GM18909 (cell line): ENCODE data around the gene FN1.

Experiments used
- ATAC-seq: cut with Tn5 transposase; IDR thresholded peaks from one replicate; pipeline ENCODE4 v1.9.1; 2021; ENCODE audit warnings: mild to moderate bottlenecking; ENCODE audit not compliant: unreplicated experiment, poor library complexity

The FN1 gene

DNA sequence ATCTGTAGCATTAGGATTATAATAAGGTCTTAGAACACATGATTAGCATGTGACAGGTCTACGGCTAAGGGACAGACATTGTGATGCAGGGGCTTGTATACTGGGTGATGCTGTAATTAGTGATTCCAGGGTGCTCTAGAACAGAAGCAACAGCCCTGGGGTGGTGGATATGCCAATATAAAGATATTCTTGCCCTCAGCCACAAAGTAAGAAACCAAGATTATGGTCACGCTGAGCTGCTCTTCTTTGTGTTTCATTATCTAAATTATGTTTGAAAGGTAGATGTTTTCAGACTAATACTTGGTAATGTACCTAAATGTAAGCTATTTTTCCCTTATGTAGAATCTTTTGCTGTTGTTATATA is 45.3 kb downstream of the FN1 start:
- no peak for ATAC-seq

DNA sequence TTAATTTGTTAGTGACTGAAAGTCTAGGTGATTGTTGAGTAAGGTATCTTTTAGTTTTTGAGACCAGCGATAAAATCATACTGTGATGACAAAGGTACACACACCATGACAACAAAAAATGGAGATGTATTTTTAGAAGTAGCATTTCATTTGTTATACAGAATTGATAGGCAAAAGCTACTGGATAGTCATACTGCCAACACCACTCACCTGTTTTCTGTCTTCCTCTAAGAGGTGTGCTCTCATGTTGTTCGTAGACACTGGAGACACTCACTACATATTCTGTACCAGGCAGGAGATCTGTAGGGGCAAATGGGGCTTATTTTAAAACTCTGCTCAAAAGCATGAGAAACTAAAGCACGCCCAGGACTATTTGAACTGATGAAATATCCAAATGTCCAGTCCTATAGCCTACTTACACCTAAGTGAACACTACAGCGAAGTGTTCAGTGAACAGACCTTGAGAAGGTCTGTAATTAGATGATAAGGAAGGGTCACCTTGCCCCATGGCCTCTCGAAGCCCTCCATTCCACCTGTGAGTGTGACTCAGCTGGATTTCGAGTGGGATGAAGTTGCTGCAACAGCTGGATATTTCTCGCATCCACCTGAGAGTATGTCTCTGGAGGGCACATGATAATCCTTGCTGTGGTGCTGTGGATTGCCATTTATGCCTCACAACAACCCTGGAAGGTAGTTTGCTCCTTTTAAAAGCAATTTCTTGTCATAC is 47.7 kb downstream of the FN1 start:
- no peak for ATAC-seq

DNA sequence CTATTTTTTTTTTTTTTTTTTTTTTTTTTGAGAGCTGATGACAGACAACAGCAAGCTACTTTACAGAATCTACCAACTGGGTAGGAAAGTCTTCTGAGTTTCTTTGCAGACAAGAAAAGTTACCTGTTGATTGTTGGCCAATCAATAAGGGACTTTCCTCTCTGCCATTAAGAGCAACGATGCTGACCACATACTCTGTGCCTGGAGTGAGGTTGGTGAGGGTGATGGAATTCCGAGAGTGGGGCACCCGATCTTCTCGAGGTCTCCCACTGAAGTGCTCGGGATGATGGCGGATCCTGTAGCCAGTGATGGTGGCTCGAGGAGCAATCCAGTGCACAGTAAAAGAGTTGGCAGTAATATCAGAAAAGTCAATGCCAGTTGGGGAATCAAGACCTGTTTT is 49.3 kb downstream of the FN1 start:
- ATAC-seq, result no peak

DNA sequence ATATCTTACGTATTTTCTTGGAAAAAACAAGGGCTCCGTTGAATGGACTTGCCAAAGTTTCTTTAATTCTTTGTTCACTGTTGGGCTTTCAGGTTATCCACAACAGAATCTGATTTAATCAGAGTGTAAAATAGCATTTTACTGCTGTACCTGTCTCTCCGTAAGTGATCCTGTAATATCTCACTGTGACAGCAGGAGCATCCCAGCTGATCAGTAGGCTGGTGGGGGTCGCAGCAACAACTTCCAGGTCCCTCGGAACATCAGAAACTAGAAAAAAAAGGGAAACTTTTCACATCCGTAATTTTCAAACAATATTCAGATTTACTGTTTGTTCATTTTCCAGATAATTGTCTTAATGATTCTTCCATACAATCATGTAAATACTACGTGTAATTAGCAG is 51.2 kb downstream of the FN1 start:
- ATAC-seq, result no peak

DNA sequence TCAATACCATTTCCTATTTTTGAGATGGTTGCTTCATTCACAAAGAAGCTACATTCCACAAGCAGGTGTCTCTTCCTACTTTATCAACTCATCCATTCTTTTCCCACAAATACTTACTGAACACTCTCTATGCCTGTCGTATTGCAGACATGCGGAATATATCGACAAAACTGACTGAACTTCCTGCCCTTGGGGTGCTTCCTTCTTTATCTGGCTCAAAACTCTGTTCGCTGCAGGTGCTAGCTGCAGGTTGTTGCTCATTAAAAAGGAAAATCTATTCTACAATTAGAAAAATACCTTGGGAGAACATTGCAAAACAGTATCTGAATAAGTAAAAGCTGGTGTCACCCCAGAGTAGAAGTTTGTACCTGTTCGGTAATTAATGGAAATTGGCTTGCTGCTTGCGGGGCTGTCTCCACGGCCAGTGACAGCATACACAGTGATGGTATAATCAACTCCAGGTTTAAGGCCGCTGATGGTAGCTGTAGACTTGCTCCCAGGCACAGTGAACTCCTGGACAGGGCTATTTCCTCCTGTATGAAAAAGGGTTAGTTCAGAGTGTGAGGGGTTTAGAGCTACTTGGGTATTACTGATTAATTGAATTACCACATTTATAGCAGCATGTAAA is 52.1 kb downstream of the FN1 start:
- no peak for ATAC-seq

DNA sequence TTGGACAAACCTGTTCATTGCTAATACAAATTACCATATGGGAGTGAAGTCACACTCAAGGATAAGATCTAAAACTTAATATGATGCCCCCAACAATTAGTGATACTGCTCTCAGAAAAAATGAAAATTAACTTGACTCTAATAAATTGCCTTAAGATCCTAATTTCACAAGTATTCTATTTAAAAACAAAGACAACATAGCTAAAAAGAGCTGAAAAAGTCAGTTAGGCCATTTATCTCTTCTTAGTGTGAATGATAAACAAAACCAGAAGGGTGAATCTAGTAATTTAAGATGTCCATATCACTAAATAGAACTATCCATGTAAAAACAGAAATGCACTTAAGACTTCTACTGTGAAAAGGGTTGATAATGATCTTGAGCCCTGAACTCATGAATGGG is 53.4 kb downstream of the FN1 start:
- ATAC-seq, result no peak

DNA sequence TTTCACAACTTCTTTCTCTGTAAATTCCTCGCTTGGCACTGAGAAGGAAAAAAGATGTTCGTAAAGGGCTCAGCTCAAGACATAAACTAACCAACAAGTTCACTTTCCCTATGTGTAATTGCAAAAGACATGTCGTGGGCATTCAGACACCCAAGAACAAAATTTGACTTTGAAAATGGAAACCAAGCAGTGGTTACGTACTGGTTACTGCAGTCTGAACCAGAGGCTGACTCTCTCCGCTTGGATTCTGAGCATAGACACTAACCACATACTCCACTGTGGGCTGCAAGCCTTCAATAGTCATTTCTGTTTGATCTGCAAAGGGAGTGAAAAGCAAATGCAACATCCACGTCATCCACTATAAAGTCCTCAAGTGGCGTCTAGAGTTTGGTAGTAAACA is 53.9 kb downstream of the FN1 start:
- ATAC-seq, result no peak

DNA sequence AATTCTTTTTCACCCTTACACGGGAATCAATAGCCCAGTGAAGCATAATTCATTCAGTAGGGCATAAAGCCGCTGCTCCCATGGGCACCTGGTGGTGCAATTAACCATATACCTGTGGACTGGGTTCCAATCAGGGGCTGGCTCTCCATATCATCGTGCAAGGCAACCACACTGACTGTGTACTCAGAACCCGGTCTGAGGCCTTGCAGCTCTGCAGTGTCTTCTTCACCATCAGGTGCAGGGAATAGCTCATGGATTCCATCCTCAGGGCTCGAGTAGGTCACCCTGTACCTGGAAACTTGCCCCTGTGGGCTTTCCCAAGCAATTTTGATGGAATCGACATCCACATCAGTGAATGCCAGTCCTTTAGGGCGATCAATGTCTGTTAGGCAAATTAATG is 55.2 kb downstream of the FN1 start:
- no peak for ATAC-seq

DNA sequence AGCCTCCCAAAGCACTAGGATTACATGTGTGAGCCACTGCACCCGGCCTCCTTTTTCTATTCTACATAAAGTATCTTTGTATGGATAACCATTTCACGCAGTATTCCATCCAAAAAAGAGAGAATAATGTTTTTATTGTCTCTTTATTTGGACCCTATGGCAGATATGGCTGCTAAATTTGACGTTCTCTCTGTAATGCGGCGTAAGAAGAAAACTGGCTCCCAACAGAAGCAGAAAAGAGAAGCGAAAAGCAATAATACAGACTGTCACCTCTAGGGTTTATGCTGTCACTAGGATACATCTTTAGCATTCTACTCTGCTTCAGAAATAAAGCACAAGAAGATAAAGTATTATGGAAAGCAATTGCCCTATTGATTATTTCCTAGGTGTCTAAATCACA is 55.9 kb downstream of the FN1 start:
- no peak for ATAC-seq

DNA sequence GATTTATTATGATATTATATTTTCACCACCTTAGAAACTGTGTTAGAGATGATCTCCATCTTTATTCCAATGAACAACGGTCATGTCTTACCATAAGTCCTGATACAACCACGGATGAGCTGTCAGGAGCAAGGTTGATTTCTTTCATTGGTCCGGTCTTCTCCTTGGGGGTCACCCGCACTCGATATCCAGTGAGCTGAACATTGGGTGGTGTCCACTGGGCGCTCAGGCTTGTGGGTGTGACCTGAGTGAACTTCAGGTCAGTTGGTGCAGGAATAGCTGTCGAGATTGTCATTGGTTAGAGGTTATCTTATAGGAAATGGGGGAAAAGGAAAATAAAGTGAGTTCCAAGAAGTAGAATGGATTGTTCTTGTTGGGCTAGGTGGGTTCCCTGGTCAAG is 56.8 kb downstream of the FN1 start:
- ATAC-seq, result no peak

DNA sequence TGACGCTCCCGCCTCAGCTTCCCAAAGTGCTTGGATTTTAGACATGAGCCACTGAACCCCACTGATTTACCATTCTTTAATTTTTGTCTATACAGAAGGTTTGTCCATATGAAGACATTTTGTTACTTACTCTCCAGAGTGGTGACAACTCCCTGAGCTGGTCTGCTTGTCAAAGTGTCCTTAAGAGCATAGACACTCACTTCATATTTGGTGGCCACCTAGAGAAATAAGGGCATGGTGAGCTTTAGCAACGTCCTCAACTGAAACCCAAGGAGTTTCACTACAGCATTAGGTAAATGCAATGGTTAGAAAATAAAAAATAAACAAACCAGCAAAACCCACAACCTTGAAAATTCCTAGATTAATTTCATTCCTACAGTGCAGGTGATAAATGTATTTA is 57.8 kb downstream of the FN1 start:
- ATAC-seq, result no peak

DNA sequence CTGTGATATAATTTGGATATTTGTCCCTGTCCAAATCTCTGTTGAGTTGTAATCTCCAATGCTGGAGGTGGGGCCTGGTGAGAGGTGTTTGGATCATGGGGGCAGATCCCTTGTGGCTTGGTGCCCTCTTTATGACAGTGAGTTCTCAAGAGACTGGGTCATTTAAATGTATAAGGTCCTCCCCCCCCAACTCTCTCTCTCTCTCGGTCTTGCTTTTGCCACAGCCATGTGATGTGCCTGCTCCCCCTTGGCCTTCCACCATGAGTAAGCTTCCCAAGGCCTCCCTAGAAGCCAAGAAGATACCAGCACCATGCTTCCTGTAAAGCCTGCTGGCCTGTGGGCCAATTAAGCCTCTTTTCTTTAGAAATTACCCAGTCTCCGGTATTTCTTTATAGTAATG is 58.6 kb downstream of the FN1 start:
- no peak for ATAC-seq

DNA sequence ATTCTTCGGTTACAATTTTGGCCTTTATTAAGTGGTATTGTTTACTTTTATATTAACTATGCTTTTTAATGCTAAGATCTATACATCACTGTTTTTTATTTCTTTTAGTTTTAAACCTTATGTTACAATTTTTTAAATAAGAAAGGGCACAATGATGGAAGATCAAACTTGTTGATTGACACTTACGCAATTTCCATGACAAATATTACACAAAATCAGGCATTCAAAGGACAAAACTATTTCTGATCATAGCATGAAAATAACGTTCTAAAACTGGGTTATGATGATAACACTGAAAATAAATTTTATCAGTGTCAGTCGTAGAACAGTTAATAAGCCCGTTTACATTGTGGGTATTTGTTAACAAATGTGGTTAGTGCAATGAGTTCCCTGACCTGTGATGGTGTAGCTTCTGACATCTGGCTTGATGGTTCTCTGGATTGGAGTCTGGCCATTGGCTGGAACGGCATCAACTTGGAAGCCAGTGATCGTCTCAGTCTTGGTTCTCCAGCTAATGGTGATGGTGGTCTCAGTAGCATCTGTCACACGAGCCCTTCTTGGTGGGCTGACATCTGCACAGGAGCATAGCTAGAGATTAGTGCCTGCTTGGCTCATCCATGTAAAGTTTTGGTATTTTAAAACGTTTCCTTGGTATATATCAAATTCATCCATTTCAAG is 59.6 kb downstream of the FN1 start:
- ATAC-seq, result no peak

DNA sequence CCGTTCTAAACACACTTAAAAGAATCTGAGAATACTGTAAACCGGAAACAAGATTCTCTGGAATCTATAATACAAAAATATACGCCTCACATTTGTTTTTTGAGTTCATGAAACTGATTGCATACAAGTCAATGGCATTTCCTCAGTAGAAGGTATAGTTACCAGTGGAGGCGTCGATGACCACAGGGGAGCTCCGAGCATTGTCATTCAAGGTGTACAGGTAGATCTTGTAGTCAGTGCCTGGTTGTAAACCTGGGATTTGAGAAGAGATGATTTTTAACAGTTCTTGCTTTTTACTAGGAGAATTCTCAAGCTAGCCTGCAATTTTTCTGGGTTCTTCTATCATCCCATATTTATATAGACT is 60.4 kb downstream of the FN1 start:
- no peak for ATAC-seq

DNA sequence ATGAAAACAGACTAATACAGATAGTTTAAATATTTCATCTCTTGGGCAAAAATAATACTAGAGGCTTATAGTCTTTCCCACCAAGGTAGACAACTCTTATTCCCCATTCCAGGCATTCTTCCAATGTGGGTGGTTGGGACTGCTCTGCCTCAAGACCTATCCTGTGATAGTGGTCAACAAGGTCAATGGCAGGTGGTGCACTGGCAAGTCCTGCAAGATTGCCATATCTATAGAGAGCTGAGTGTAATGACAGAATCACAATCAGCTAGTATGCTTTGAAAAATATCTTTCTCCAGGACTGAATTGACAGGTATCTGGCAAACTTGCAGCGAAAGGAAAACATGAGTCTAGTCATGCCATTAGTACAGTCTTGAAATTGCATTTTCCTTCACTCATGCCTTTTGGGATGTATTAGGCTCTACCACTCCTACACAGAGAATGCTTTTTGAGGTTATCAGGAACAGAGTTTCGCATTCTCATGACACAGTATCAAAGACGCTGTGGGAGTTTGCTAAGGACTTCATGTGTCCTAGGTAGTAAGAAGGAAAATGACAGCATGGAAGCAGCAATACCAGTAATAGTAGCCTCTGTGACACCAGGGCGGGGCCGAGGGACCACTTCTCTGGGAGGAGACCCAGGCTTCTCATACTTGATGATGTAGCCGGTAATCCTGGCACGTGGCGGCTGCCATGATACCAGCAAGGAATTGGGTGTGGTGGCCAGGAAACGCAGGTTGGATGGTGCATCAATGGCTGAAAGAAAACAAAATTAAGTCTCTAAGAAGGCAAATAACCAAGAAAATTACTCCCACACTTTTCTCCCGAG is 61.0 kb downstream of the FN1 start:
- no peak for ATAC-seq

DNA sequence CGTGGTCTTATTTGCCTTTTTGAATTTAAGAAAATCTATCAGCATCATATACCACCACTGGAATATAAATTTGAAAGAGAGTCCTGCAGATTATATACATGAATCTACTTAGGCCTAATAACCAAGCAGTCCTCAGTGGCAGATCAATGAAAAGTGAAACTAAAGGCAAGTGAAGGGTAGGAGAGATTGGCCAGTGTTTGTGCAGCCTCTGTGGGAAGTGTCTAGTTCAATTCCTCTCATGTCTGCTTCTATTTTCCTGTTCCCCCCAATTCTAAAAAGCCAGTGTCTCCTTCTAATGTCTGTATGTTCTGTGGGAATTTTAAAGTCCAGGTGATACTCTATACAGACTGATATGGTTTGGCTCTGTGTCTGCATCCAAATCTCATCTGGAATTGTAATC is 61.9 kb downstream of the FN1 start:
- no peak for ATAC-seq

DNA sequence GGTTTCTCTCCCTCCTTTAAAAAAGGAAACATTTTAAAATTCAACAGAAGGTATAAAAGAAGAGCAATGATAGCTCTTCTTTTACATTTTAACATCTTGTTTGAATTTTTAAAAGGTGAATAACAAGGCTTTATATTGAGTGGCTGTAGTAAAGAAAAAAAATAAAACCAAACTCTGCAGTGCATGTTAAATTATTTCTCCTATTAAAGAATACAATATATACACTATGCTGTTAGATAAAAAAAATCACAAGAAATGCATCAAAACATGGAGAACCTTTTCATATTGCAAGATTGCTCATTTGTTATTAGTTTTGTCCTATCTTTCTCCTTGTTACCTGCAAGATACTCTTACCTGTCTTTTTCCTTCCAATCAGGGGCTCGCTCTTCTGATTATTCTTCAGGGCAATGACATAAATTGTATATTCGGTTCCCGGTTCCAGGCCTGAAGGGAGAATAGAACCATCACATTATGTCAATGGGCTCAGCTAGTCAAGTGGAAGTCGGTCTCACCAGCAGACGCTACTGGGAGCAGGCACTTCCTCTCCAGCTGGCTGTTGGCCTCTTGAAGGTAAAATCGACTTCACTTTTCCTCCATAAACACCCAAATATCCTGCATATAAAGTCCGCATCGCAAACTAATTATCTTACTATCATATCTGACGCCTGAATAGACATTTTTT is 62.8 kb downstream of the FN1 start:
- ATAC-seq, result no peak

DNA sequence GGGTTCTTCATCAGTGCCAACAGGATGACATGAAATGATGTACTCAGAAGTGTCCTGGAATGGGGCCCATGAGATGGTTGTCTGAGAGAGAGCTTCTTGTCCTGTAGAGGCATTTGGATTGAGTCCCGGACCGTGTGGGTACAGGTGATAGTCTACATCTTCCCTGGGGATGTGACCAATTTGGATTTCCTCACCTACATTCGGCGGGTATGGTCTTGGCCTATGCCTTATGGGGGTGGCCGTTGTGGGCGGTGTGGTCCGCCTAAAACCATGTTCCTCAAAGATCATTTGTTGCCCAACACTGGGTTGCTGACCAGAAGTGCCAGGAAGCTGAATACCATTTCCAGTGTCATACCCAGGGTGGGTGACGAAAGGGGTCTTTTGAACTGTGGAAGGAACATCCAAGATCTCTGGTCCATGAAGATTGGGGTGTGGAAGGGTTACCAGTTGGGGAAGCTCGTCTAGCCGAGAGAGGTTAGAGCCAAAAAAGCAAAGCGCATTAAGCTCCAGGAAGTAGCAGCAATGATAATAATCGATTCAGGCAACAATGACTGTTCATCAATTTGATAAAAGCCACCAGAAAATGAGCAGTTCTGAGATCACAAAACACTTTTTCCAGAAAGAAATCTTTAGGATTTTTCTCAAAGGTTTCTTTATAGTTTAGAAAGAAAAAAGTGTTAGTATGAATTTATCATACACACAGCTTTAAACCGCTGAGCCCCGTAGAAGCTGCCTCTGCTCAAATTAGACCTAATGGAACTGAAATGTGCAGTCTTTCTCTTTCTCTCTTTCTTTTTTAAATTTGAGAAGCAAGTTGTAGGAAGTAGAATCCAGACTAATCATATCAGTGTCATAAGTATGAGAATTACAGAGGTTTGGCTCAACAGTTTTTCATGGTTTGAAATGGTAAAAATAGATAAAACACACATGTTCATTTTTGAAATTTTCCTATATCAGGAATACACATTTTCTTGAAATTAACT is 63.7 kb downstream of the FN1 start:
- ATAC-seq, result no peak
